Measurements from ENCODE around the gene RPL13A.

RPL13A gene

GRCh38 chr19:49468746-49469447 lies 18.5 kb upstream of the RPL13A start:
- Histone ChIP-seq H3K9ac (ENCODE audit: low read depth, low read length, poor library complexity, severe bottlenecking) (peak overlapping the region; percentile 55), H3K9me3 (ENCODE audit: insufficient read depth, low read depth, low read length) (no peaks in the 10 kb centered on the region), H3K4me3 (ENCODE audit: low read length, poor library complexity, severe bottlenecking) (peak overlapping the region; percentile 66), H4K20me1 (ENCODE audit: insufficient read depth, low read length, poor library complexity, severe bottlenecking) (no peaks in the 10 kb centered on the region), H3K9me2 (replicated peaks; ENCODE audit: low read depth, low read length) (no peaks in the 10 kb centered on the region), H3K4me1 (ENCODE audit: insufficient read depth, low read length, poor library complexity, severe bottlenecking) (peaks cover 42% of the 10 kb centered on the region), H3K36me3 (ENCODE audit: insufficient read depth, low read length) (no peaks in the 10 kb centered on the region; the same call in 1 of the 2 replicates), H3K27me3 (ENCODE audit: insufficient read depth, low read length, poor library complexity, severe bottlenecking) (no peaks in the 10 kb centered on the region), H3K79me2 (ENCODE audit: insufficient read depth, low read length) (no peaks in the 10 kb centered on the region), H2AFZ (ENCODE audit: low read length) (no peak overlapping the region), H3K4me2 (ENCODE audit: low read depth, low read length, poor library complexity, severe bottlenecking) (peak overlapping the region; percentile 72), H3F3A (ENCODE audit: low read depth) (peaks cover 19% of the 10 kb centered on the region)
- TF ChIP-seq CTCF (conservative IDR thresholded peaks at IDR 0.05; ENCODE audit: low read length) (no peak), EZH2phosphoT487 (IDR thresholded peaks at IDR 0.05; ENCODE audit: borderline replicate concordance) (no peak)

GRCh38 chr19:49469828-49470614 lies 17.4 kb upstream of the RPL13A start:
- no peak overlapping the region for H2AFZ ChIP-seq (ENCODE audit: low read length)
- peaks cover 19% of the 10 kb centered on the region for H3F3A ChIP-seq (ENCODE audit: low read depth)
- H3K4me3 ChIP-seq (ENCODE audit: low read length, poor library complexity, severe bottlenecking), result peak overlapping the region; percentile 52
- peak overlapping the region; percentile 63 for H3K9ac ChIP-seq (ENCODE audit: low read depth, low read length, poor library complexity, severe bottlenecking)
- TF ChIP-seq CTCF (conservative IDR thresholded peaks at IDR 0.05; ENCODE audit: low read length) (peak; percentile 84), EZH2phosphoT487 (IDR thresholded peaks at IDR 0.05; ENCODE audit: borderline replicate concordance) (no peak)
- H3K36me3 ChIP-seq (ENCODE audit: insufficient read depth, low read length), result no peaks in the 10 kb centered on the region
- no peaks in the 10 kb centered on the region for H3K9me2 ChIP-seq (replicated peaks; ENCODE audit: low read depth, low read length)
- H3K4me1 ChIP-seq (ENCODE audit: insufficient read depth, low read length, poor library complexity, severe bottlenecking), result peaks cover 49% of the 10 kb centered on the region
- no peaks in the 10 kb centered on the region for H3K9me3 ChIP-seq (ENCODE audit: insufficient read depth, low read depth, low read length)
- H3K79me2 ChIP-seq (ENCODE audit: insufficient read depth, low read length), result no peaks in the 10 kb centered on the region
- no peaks in the 10 kb centered on the region for H4K20me1 ChIP-seq (ENCODE audit: insufficient read depth, low read length, poor library complexity, severe bottlenecking)
- no peaks in the 10 kb centered on the region for H3K27me3 ChIP-seq (ENCODE audit: insufficient read depth, low read length, poor library complexity, severe bottlenecking)
- H3K4me2 ChIP-seq (ENCODE audit: low read depth, low read length, poor library complexity, severe bottlenecking), result peak overlapping the region; percentile 72

GRCh38 chr19:49470615-49470978 lies 16.8 kb upstream of the RPL13A start:
- H2AFZ ChIP-seq (ENCODE audit: low read length), result no peak overlapping the region
- H3F3A ChIP-seq (ENCODE audit: low read depth), result peaks cover 19% of the 10 kb centered on the region
- peak overlapping the region; percentile 60 for H3K9ac ChIP-seq (ENCODE audit: low read depth, low read length, poor library complexity, severe bottlenecking)
- no peaks in the 10 kb centered on the region for H3K79me2 ChIP-seq (ENCODE audit: insufficient read depth, low read length)
- no peaks in the 10 kb centered on the region for H3K36me3 ChIP-seq (ENCODE audit: insufficient read depth, low read length)
- H3K4me3 ChIP-seq (ENCODE audit: low read length, poor library complexity, severe bottlenecking), result peak overlapping the region; percentile 39
- H3K27me3 ChIP-seq (ENCODE audit: insufficient read depth, low read length, poor library complexity, severe bottlenecking), result no peaks in the 10 kb centered on the region
- no peaks in the 10 kb centered on the region for H3K9me2 ChIP-seq (replicated peaks; ENCODE audit: low read depth, low read length)
- H4K20me1 ChIP-seq (ENCODE audit: insufficient read depth, low read length, poor library complexity, severe bottlenecking), result no peaks in the 10 kb centered on the region
- no peaks in the 10 kb centered on the region for H3K9me3 ChIP-seq (ENCODE audit: insufficient read depth, low read depth, low read length)
- peak overlapping the region; percentile 68 for H3K4me2 ChIP-seq (ENCODE audit: low read depth, low read length, poor library complexity, severe bottlenecking)
- TF ChIP-seq CTCF (conservative IDR thresholded peaks at IDR 0.05; ENCODE audit: low read length) (no peak), EZH2phosphoT487 (IDR thresholded peaks at IDR 0.05; ENCODE audit: borderline replicate concordance) (no peak)
- H3K4me1 ChIP-seq (ENCODE audit: insufficient read depth, low read length, poor library complexity, severe bottlenecking), result peaks cover 54% of the 10 kb centered on the region
